K562 (cell line): Measurements from ENCODE around the gene BMI1. TPM values are rescaled to one million over a fixed set of nuclear protein-coding genes. Genes with fewer than 3 reads are reported as not detected.

Experiments used
- EP300 ChIP-seq: IDR thresholded peaks from 2 replicates; pipeline ENCODE4 v1.6.1; 2012; ENCODE audit warnings: low read length, improper control_type of control experiment
- JUN ChIP-seq, 2 experiments: sonication (generic) in 1 of 2; formaldehyde crosslinking in 1 of 2; IDR thresholded peaks; 2 replicates each; pipeline versions ENCODE4 v1.6.1 to v1.8.0; 2012 to 2022; ENCODE audit warnings: borderline replicate concordance in 2 of 2, mild to moderate bottlenecking in 2 of 2, improper control_type of control experiment in 1 of 2, low read depth in 1 of 2, low read length in 1 of 2, missing genetic modification reagents in 1 of 2
- KLF1 ChIP-seq: fragments of 450-650 bp; IDR thresholded peaks from 2 replicates; pipeline ENCODE4 v1.6.1; 2016; ENCODE audit warnings: missing genetic modification characterization, missing compliant biosample characterization
- MAFG ChIP-seq: fragments of 450-650 bp; conservative IDR thresholded peaks from 2 replicates; pipeline ENCODE4 v1.6.1; 2016; ENCODE audit warnings: missing genetic modification characterization, missing compliant biosample characterization
- MIER1 ChIP-seq: fragments of 450-650 bp; IDR thresholded peaks from 2 replicates; pipeline ENCODE4 v1.6.1; 2016; ENCODE audit warnings: antibody characterized with exemption, mild to moderate bottlenecking, low read depth
- NR4A1 ChIP-seq, 2 experiments: fragments of 250-450 bp in 1 of 2; fragments of 450-650 bp in 1 of 2; sonication (Bioruptor Pico) in 1 of 2; IDR thresholded peaks; 2 replicates each; pipeline versions ENCODE4 v1.4.0 to v1.6.1; 2016 to 2020; ENCODE audit warnings: mild to moderate bottlenecking in 2 of 2, missing compliant biosample characterization in 1 of 2, missing genetic modification characterization in 1 of 2, moderate library complexity in 1 of 2
- PHF20 ChIP-seq: fragments of 450-650 bp; IDR thresholded peaks from 2 replicates; pipeline ENCODE4 v1.6.1; 2018; ENCODE audit not compliant: partially characterized antibody
- POLR2H ChIP-seq: IDR thresholded peaks from 2 replicates; pipeline ENCODE4 v1.6.1; 2016; ENCODE audit warnings: missing genetic modification characterization, low read depth, mild to moderate bottlenecking, control low read depth, missing compliant biosample characterization, moderate library complexity
- PURB ChIP-seq: sonication (generic); formaldehyde crosslinking; IDR thresholded peaks from 2 replicates; pipeline ENCODE4 v1.9.0; 2021; ENCODE audit warnings: low read depth, mild to moderate bottlenecking, missing genetic modification reagents
- RBM22 ChIP-seq: fragments of 200-400 bp; formaldehyde crosslinking; IDR thresholded peaks from 2 replicates; pipeline ENCODE4 v1.6.1; 2018; ENCODE audit warnings: low read length, low read depth; ENCODE audit not compliant: poor library complexity, severe bottlenecking
- RBM25 ChIP-seq: fragments of 200-400 bp; formaldehyde crosslinking; IDR thresholded peaks from 2 replicates; pipeline ENCODE4 v1.6.1; 2018; ENCODE audit warnings: low read length, low read depth, moderate library complexity; ENCODE audit not compliant: severe bottlenecking
- SMC3 ChIP-seq: conservative IDR thresholded peaks from 2 replicates; pipeline ENCODE4 v1.6.1; 2011; ENCODE audit warnings: low read depth, low read length, improper control_type of control experiment; ENCODE audit not compliant: insufficient read depth
- TAL1 ChIP-seq: fragments of 450-650 bp; IDR thresholded peaks from 2 replicates; pipeline ENCODE4 v1.6.1; 2016; ENCODE audit warnings: mild to moderate bottlenecking
- ZFPM2 ChIP-seq: fragments of 250-450 bp; sonication (Bioruptor Pico); IDR thresholded peaks from 2 replicates; pipeline ENCODE4 v1.5.1; 2022; ENCODE audit warnings: mild to moderate bottlenecking
- ZKSCAN8 ChIP-seq: fragments of 200-800 bp; sonication (Bioruptor generic); IDR thresholded peaks from 2 replicates; pipeline ENCODE4 v1.6.1; 2016; ENCODE audit warnings: missing genetic modification characterization, missing compliant biosample characterization
- ZNF239 ChIP-seq: fragments of 250-450 bp; sonication (Bioruptor Pico); IDR thresholded peaks from 2 replicates; pipeline ENCODE4 v1.4.0; 2020; ENCODE audit warnings: mild to moderate bottlenecking
- ZNF76 ChIP-seq: fragments of 250-450 bp; sonication (Bioruptor Pico); IDR thresholded peaks from 2 replicates; pipeline ENCODE4 v1.4.0; 2020; ENCODE audit warnings: mild to moderate bottlenecking, moderate library complexity, borderline replicate concordance
- ZSCAN32 ChIP-seq: fragments of 450-650 bp; formaldehyde crosslinking; IDR thresholded peaks from 2 replicates; pipeline ENCODE4 v1.4.0; 2020; ENCODE audit warnings: mild to moderate bottlenecking, moderate library complexity
- polyA plus RNA-seq, 8 experiments: library from polyadenylated mRNA; depleted of rRNA in 4 of 8; stranded (reverse) in 5 of 8; unstranded in 3 of 8; fragments of >200 nt; fragmentation: Nextera tagmentation in 2 of 8; fragmentation: Illumina TruSeq in 1 of 8; extraction: Ambion mirVana in 2 of 8; extraction: Trizol in 1 of 8; gene quantifications; 2 replicates each; pipeline versions ENCODE4 v1.2.1 to v1.2.3, GENCODE V29; 2011 to 2014; ENCODE audit warnings: inconsistent platforms in 1 of 8, missing spikeins in 1 of 8
- total RNA-seq, 7 experiments: library from RNA; depleted of rRNA in 6 of 7; stranded (reverse); fragments of >200 nt in 6 of 7; fragmentation: Illumina TruSeq in 2 of 7; extraction: Trizol in 2 of 7; gene quantifications; 2 replicates each; pipeline versions ENCODE4 v1.2.1 to v1.2.3, GENCODE V29; 2011 to 2021; ENCODE audit warnings: low replicate concordance in 1 of 7
- TF ChIP-seq, protein P1 (sequence below): IDR thresholded peaks from 3 replicates; pipeline ENCODE4 v1.6.1; 2011; ENCODE audit warnings: borderline replicate concordance, mild to moderate bottlenecking, moderate library complexity; ENCODE audit not compliant: insufficient read length; ENCODE audit errors: extremely low read depth
- TF ChIP-seq, protein P2 (sequence below): fragments of 450-650 bp; IDR thresholded peaks from 2 replicates; pipeline ENCODE4 v1.6.1; 2016; ENCODE audit warnings: missing biosample characterization, missing genetic modification characterization

BMI1 gene
- total and polyA plus RNA-seq, 9 of the 15 experiments (the other 6 are each of a cell fraction or from before 2014, with no cell fraction given) = 21.4 to 103 (median 70.8) TPM

DNA sequence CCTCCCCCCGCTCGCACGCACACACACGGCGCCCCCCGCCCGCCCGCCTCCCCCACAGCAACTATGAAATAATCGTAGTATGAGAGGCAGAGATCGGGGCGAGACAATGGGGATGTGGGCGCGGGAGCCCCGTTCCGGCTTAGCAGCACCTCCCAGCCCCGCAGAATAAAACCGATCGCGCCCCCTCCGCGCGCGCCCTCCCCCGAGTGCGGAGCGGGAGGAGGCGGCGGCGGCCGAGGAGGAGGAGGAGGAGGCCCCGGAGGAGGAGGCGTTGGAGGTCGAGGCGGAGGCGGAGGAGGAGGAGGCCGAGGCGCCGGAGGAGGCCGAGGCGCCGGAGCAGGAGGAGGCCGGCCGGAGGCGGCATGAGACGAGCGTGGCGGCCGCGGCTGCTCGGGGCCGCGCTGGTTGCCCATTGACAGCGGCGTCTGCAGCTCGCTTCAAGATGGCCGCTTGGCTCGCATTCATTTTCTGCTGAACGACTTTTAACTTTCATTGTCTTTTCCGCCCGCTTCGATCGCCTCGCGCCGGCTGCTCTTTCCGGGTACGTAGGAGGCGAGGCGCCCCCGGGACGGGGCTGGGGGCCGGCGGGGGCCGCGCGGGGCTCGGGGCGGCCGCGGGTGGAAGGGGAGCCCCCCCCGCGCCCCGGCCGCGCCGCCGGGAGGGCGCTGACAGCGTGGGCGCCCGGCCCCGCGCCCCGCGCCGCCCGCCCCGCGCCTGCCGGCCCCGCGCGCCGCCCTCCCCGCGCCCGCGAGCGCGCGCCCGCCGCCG is 441 bp downstream of the BMI1 start (continued):
- TF ChIP-seq JUN (IDR thresholded peaks at IDR 0.05; ENCODE audit: borderline replicate concordance, low read depth, low read length) = no peak
- no peak for TF ChIP-seq JUN (CRISPR knock-in tag; IDR thresholded peaks at IDR 0.05; ENCODE audit: borderline replicate concordance)
- TF ChIP-seq ZKSCAN8 (CRISPR knock-in tag) = no peak
- TF ChIP-seq RBM22 = peak; percentile 98
- TF ChIP-seq ZNF239 (CRISPR knock-in tag) = no peak
- no peak for TF ChIP-seq TAL1
- TF ChIP-seq MAFG (tag) = no peak
- TF ChIP-seq ZNF76 = 0 out of 2 replicates have a peak, but pooled peaks have one; percentile 49
- TF ChIP-seq KLF1 = no peak
- TF ChIP-seq SMC3 = 0 out of 2 replicates have a peak, but pooled peaks have one; percentile 7
- peak; percentile 54; the same call in 1 of the 2 replicates for TF ChIP-seq NR4A1 (CRISPR knock-in tag; IDR thresholded peaks at IDR 0.05)
- no peak for TF ChIP-seq NR4A1 (tag; IDR thresholded peaks at IDR 0.05)
- TF ChIP-seq MIER1 = no peak
- 0 out of 2 replicates have a peak, but pooled peaks have one; percentile 48 for TF ChIP-seq ZSCAN32 (CRISPR knock-in tag)
- TF ChIP-seq EP300 = no peak; the same call in 1 of the 2 replicates
- TF ChIP-seq, protein P1, sequence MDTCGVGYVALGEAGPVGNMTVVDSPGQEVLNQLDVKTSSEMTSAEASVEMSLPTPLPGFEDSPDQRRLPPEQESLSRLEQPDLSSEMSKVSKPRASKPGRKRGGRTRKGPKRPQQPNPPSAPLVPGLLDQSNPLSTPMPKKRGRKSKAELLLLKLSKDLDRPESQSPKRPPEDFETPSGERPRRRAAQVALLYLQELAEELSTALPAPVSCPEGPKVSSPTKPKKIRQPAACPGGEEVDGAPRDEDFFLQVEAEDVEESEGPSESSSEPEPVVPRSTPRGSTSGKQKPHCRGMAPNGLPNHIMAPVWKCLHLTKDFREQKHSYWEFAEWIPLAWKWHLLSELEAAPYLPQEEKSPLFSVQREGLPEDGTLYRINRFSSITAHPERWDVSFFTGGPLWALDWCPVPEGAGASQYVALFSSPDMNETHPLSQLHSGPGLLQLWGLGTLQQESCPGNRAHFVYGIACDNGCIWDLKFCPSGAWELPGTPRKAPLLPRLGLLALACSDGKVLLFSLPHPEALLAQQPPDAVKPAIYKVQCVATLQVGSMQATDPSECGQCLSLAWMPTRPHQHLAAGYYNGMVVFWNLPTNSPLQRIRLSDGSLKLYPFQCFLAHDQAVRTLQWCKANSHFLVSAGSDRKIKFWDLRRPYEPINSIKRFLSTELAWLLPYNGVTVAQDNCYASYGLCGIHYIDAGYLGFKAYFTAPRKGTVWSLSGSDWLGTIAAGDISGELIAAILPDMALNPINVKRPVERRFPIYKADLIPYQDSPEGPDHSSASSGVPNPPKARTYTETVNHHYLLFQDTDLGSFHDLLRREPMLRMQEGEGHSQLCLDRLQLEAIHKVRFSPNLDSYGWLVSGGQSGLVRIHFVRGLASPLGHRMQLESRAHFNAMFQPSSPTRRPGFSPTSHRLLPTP = no peak
- TF ChIP-seq RBM25 = peak; percentile 99
- TF ChIP-seq ZFPM2 (CRISPR knock-in tag) = no peak
- TF ChIP-seq PHF20 = no peak
- no peak for TF ChIP-seq PURB (CRISPR knock-in tag)
- TF ChIP-seq POLR2H = peak; percentile 60; the same call in 1 of the 2 replicates
- TF ChIP-seq, protein P2, sequence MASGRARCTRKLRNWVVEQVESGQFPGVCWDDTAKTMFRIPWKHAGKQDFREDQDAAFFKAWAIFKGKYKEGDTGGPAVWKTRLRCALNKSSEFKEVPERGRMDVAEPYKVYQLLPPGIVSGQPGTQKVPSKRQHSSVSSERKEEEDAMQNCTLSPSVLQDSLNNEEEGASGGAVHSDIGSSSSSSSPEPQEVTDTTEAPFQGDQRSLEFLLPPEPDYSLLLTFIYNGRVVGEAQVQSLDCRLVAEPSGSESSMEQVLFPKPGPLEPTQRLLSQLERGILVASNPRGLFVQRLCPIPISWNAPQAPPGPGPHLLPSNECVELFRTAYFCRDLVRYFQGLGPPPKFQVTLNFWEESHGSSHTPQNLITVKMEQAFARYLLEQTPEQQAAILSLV (tag) = no peak
